ENCODE data around the gene HOXD3. TPM values are rescaled to one million over a fixed set of nuclear protein-coding genes. Genes with fewer than 3 reads are reported as not detected.

Gene HOXD3
- total and polyA plus RNA-seq, 12 donors: 2.0 to 41.3 (median 10.6) TPM

GRCh38 chr2:176146645-176147044, 10.5 kb upstream of the HOXD3 start:
- intact Hi-C loops (cut with DNase I): loop anchor here in 1 of 2 donors (5.0 kb wide), 1 partner anchor 411 kb away; no protein-coding TSS in a partner anchor
- Histone ChIP-seq H3K4me3 (no peak overlapping the region), H3K27me3 (no peaks in the 10 kb centered on the region), H3K36me3 (replicated peaks in 1 of 2) (no peaks in the 10 kb centered on the region), H3K9me3 (replicated peaks in 1 of 3) (no peaks in the 10 kb centered on the region), H3K4me1 (replicated peaks in 1 of 2) (peaks cover 0 to 7% of the 10 kb centered on the region in 2 donors), H3K27ac (no peak overlapping the region)
- DNase-seq: no peak
- TF ChIP-seq POLR2A (IDR thresholded peaks at IDR 0.05) (no peak), CTCF (IDR thresholded peaks at IDR 0.05) (no peak)

- TF ChIP-seq CTCF (IDR thresholded peaks at IDR 0.05) (no peak), POLR2A (IDR thresholded peaks at IDR 0.05) (no peak)
- intact Hi-C loops (cut with DNase I): loop anchor here in 1 of 2 donors (5.0 kb wide), 1 partner anchor 410 kb away; no protein-coding TSS in a partner anchor
- DNase-seq: peak in 1 of 7 donors; percentile 35
- H3K27ac ChIP-seq: no peak overlapping the region
- WGBS, 4 donors: 75 to 86% (median 81%) methylated on average over 31 to 32 of the region's 32 CpGs
- H3K4me3 ChIP-seq: no peak overlapping the region
- no peaks in the 10 kb centered on the region for H3K27me3 ChIP-seq
- H3K9me3 ChIP-seq (replicated peaks in 1 of 3): no peaks in the 10 kb centered on the region
- no peaks in the 10 kb centered on the region for H3K36me3 ChIP-seq (replicated peaks in 1 of 2)
- peaks cover 0 to 7% of the 10 kb centered on the region in 2 donors for H3K4me1 ChIP-seq (replicated peaks in 1 of 2)
Measured at GRCh38 chr2:176147210-176147799, 9.8 kb upstream of the HOXD3 start.

- 68 to 74% (median 69%) methylated on average over 23 to 31 of the region's 31 CpGs for WGBS, 4 donors
- intact Hi-C loops (cut with DNase I): loop anchor here in 1 of 2 donors (5.0 kb wide), 1 partner anchor 409 kb away; no protein-coding TSS in a partner anchor
- Histone ChIP-seq H3K9me3 (replicated peaks in 1 of 3) (no peaks in the 10 kb centered on the region), H3K36me3 (replicated peaks in 1 of 2) (peaks cover 0 to 4% of the 10 kb centered on the region in 2 donors), H3K27ac (no peak overlapping the region), H3K27me3 (no peaks in the 10 kb centered on the region), H3K4me3 (no peak overlapping the region), H3K4me1 (replicated peaks in 1 of 2) (peaks cover 0 to 7% of the 10 kb centered on the region in 2 donors)
- no peak for TF ChIP-seq POLR2A (IDR thresholded peaks at IDR 0.05)
- DNase-seq: peak in 3 of 7 donors; percentile 9 to 50 (median 13)
Measured at GRCh38 chr2:176147800-176148496, 9.2 kb upstream of the HOXD3 start.

- TF ChIP-seq POLR2A (IDR thresholded peaks at IDR 0.05) (no peak), CTCF (IDR thresholded peaks at IDR 0.05) (no peak)
- WGBS, 4 donors: 78 to 91% (median 84%) methylated on average over 11 of the region's 11 CpGs
- H3K4me3 ChIP-seq: no peak overlapping the region
- intact Hi-C loops (cut with DNase I): loop anchor here in 1 of 2 donors (5.0 kb wide), 1 partner anchor 408 kb away; no protein-coding TSS in a partner anchor
- H3K9me3 ChIP-seq (replicated peaks in 1 of 3): no peaks in the 10 kb centered on the region
- peaks cover 0 to 13% of the 10 kb centered on the region in 2 donors for H3K36me3 ChIP-seq (replicated peaks in 1 of 2)
- DNase-seq: peak in 1 of 7 donors; percentile 41
- H3K4me1 ChIP-seq (replicated peaks in 1 of 2): peaks cover 0 to 7% of the 10 kb centered on the region in 2 donors
- no peak overlapping the region for H3K27ac ChIP-seq
- no peaks in the 10 kb centered on the region for H3K27me3 ChIP-seq
Measured at GRCh38 chr2:176148751-176149421, 8.2 kb upstream of the HOXD3 start.
